Type B pancreatic cell (in vitro differentiated cells): Measurements from ENCODE around the gene SMOC2. TPM values are rescaled to one million over a fixed set of nuclear protein-coding genes. Genes with fewer than 3 reads are reported as not detected.

Experiments
- DNase-seq: peaks from one replicate; pipeline ENCODE4 v3.0.0; 2021; ENCODE audit warnings: mixed read lengths; ENCODE audit not compliant: unreplicated experiment; ENCODE audit errors: extremely low spot score
- H3K27ac Mint-ChIP-seq: 2 replicates; pipeline ENCODE4 v1.8.0; 2021; ENCODE audit warnings: mild to moderate bottlenecking, mixed read lengths
- H3K27me3 Mint-ChIP-seq: 2 replicates; pipeline ENCODE4 v1.8.0; 2021; ENCODE audit warnings: mixed read lengths
- H3K36me3 Mint-ChIP-seq: 2 replicates; pipeline ENCODE4 v1.8.0; 2021; ENCODE audit warnings: mixed read lengths
- H3K4me1 Mint-ChIP-seq: one replicate; pipeline ENCODE4 v1.8.0; 2021; ENCODE audit warnings: mixed read lengths; ENCODE audit not compliant: unreplicated experiment
- H3K4me3 Mint-ChIP-seq: 2 replicates; pipeline ENCODE4 v1.8.0; 2021; ENCODE audit warnings: mild to moderate bottlenecking, mixed read lengths
- H3K9me3 Mint-ChIP-seq: 2 replicates; pipeline ENCODE4 v1.8.0; 2021; ENCODE audit warnings: mixed read lengths
- total RNA-seq: library from RNA; stranded (reverse); gene quantifications from 2 replicates; pipeline ENCODE4 v1.2.1, GENCODE V29; 2021; ENCODE audit warnings: low replicate concordance
- TF ChIP-seq, protein P1 (sequence below): fragments of 200-600 bp; sonication (generic); conservative IDR thresholded peaks from 2 replicates; pipeline ENCODE4 v1.5.0; 2021; ENCODE audit warnings: antibody characterized with exemption, mild to moderate bottlenecking

The SMOC2 gene
- total RNA-seq, 1 donor from 2014 or later: 18.9 TPM

GRCh38 chr6:168660400-168660945 lies 219.5 kb downstream of the SMOC2 start:
- no peak overlapping the region for H3K27ac Mint-ChIP-seq
- DNase-seq: no peak
- TF ChIP-seq, protein P1, sequence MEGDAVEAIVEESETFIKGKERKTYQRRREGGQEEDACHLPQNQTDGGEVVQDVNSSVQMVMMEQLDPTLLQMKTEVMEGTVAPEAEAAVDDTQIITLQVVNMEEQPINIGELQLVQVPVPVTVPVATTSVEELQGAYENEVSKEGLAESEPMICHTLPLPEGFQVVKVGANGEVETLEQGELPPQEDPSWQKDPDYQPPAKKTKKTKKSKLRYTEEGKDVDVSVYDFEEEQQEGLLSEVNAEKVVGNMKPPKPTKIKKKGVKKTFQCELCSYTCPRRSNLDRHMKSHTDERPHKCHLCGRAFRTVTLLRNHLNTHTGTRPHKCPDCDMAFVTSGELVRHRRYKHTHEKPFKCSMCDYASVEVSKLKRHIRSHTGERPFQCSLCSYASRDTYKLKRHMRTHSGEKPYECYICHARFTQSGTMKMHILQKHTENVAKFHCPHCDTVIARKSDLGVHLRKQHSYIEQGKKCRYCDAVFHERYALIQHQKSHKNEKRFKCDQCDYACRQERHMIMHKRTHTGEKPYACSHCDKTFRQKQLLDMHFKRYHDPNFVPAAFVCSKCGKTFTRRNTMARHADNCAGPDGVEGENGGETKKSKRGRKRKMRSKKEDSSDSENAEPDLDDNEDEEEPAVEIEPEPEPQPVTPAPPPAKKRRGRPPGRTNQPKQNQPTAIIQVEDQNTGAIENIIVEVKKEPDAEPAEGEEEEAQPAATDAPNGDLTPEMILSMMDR: no peak
- H3K9me3 Mint-ChIP-seq: peaks cover 5% of the 10 kb centered on the region
- H3K27me3 Mint-ChIP-seq: peaks cover 3% of the 10 kb centered on the region
- peaks cover 20% of the 10 kb centered on the region for H3K4me1 Mint-ChIP-seq
- no peak overlapping the region for H3K4me3 Mint-ChIP-seq
- peaks cover 7% of the 10 kb centered on the region for H3K36me3 Mint-ChIP-seq

DNA sequence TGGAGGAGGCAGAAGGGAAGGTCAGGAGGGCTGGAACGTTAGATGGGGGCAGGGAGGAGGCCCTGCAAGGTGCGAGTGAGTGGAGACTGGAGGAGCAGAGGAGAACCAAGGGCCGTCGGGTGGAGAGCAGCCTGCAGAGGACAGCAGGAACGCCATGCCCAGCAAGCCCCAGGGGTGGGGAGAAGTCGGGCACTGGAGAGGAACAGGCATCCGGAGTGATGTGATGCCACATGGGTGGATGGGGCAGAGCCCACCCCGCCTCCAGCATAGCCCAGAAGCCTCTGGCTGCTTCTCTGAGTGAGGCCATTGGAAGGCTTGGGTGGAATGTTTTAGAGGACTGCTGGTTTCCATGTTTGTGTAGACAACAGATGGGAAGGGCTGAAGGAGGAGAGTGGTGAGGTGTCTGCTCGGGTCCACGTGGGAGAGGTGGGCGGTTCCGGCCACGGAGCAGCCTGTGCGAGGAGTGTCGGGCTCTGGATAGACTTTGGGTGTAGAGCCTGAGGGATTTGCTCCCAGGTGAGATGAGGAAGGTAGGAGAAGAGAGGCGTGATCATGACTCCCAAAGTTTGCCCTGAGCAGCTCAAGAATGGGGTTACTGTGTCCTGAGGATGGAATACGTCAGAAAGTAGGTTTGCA lies 221.4 kb downstream of the SMOC2 start:
- Mint-ChIP-seq H3K27ac (no peak overlapping the region), H3K4me1 (peaks cover 32% of the 10 kb centered on the region), H3K9me3 (no peaks in the 10 kb centered on the region), H3K4me3 (no peak overlapping the region), H3K36me3 (no peaks in the 10 kb centered on the region), H3K27me3 (peaks cover 3% of the 10 kb centered on the region)
- TF ChIP-seq, protein P1: no peak
- no peak for DNase-seq

DNA sequence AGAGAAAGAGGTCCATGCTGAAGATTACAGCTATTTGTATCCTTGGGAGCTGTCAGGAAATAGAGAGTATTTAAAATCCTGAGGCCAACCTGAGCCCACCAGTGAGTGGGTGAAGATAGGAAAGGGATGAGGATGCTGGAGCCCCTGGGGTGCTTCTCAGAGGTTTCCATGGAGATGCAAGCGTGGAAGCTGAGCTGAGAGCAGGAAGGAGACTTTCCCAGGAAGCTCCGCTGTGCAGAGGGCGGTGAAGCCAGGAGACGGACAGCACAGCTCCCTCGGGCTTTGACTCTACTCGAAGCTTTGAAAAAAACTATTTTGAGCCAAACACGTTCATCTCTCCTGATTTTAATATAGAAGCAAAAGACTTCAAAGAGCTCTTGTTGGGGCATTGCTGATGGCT lies 222.1 kb downstream of the SMOC2 start:
- Mint-ChIP-seq H3K36me3 (no peaks in the 10 kb centered on the region), H3K9me3 (no peaks in the 10 kb centered on the region), H3K4me3 (no peak overlapping the region), H3K4me1 (peaks cover 32% of the 10 kb centered on the region), H3K27me3 (peaks cover 3% of the 10 kb centered on the region), H3K27ac (no peak overlapping the region)
- no peak for DNase-seq
- TF ChIP-seq, protein P1: no peak

- Mint-ChIP-seq H3K36me3 (no peaks in the 10 kb centered on the region), H3K27me3 (peaks cover 3% of the 10 kb centered on the region), H3K27ac (no peak overlapping the region), H3K4me3 (no peak overlapping the region), H3K9me3 (no peaks in the 10 kb centered on the region), H3K4me1 (peaks cover 37% of the 10 kb centered on the region)
- DNase-seq: no peak
- TF ChIP-seq, protein P1: no peak
Observed at GRCh38 chr6:168664956-168665355, 224.0 kb downstream of the SMOC2 start.

DNA sequence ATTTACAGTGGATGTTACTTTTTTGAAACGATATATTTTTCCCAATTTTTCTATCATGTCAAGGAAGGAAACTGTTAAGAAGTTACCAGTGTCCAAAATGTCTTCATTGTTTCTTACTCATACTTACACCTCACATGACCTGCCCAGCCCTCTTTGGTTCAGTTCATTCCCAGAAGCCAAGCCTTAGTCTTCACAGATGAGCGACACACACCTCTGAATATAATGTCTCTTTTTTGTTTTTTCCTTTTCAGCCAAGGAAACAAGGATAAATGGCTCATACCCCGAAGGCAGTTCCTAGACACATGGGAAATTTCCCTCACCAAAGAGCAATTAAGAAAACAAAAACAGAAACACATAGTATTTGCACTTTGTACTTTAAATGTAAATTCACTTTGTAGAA lies 225.2 kb downstream of the SMOC2 start:
- TF ChIP-seq, protein P1: no peak
- H3K27ac Mint-ChIP-seq: peak overlapping the region; percentile 75
- H3K4me1 Mint-ChIP-seq: peaks cover 44% of the 10 kb centered on the region
- H3K36me3 Mint-ChIP-seq: no peaks in the 10 kb centered on the region
- H3K9me3 Mint-ChIP-seq: no peaks in the 10 kb centered on the region
- H3K4me3 Mint-ChIP-seq: peak overlapping the region; percentile 18
- no peak for DNase-seq
- H3K27me3 Mint-ChIP-seq: peaks cover 3% of the 10 kb centered on the region
